Ectodermal cell (in vitro differentiated cells): ENCODE data around the gene SYNRG.

ENCODE experiments used
- H3K27ac ChIP-seq: 2 replicates; pipeline ENCODE4 v1.7.0; 2013; ENCODE audit warnings: mild to moderate bottlenecking, low read depth, low read length; ENCODE audit not compliant: insufficient read depth, poor library complexity, severe bottlenecking
- H3K27me3 ChIP-seq: 2 replicates; pipeline ENCODE4 v1.7.0; 2013; ENCODE audit warnings: mild to moderate bottlenecking, low read length; ENCODE audit not compliant: insufficient read depth, control insufficient read depth, poor library complexity, severe bottlenecking
- H3K36me3 ChIP-seq: one replicate; pipeline ENCODE4 v1.7.0; 2013; ENCODE audit warnings: low read length; ENCODE audit not compliant: control insufficient read depth, insufficient read depth
- H3K4me1 ChIP-seq: one replicate; pipeline ENCODE4 v1.7.0; 2013; ENCODE audit warnings: low read length; ENCODE audit not compliant: control insufficient read depth, insufficient read depth
- H3K4me3 ChIP-seq: 2 replicates; pipeline ENCODE4 v1.7.0; 2013; ENCODE audit warnings: low read depth, low read length, control low read depth; ENCODE audit not compliant: insufficient read depth
- H3K9me3 ChIP-seq: 2 replicates; pipeline ENCODE4 v1.7.0; 2013; ENCODE audit warnings: mild to moderate bottlenecking, low read length, moderate library complexity; ENCODE audit not compliant: control insufficient read depth
- WGBS, 2 experiments: methylation state at CpG; one replicate each; pipeline ENCODE4 v1.1.7; 2013; ENCODE audit warnings: missing lambda C conversion rate in 2 of 2; 5-methylcytosine and 5-hydroxymethylcytosine counted together

Gene SYNRG

DNA sequence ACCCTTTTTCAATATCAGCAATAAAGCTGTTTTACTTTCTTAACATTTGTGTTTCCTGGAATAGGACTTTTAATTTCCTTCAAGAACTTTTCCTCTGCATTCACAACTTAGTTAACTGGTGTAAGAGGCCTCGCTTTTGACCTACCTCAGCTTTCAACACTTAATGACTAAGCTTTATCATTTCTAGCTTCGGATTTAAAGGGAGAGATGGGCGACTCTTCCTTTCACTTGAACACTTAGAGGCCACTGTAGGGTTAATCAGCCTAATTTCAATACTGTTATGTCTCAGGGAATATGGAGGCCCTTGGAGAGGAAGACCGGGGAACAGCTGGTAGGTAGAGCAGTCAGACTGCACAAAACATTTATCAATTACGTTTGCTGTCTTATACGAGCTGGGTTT lies 4.7 kb downstream of the SYNRG start:
- Histone ChIP-seq H3K27me3 (no peaks in the 10 kb centered on the region), H3K36me3 (peaks cover 6% of the 10 kb centered on the region), H3K9me3 (no peaks in the 10 kb centered on the region), H3K4me1 (no peaks in the 10 kb centered on the region), H3K27ac (no peak overlapping the region), H3K4me3 (no peak overlapping the region)
- 88 to 90% methylated on average over 5 to 6 of the region's 6 CpGs for WGBS, 2 experiments

DNA sequence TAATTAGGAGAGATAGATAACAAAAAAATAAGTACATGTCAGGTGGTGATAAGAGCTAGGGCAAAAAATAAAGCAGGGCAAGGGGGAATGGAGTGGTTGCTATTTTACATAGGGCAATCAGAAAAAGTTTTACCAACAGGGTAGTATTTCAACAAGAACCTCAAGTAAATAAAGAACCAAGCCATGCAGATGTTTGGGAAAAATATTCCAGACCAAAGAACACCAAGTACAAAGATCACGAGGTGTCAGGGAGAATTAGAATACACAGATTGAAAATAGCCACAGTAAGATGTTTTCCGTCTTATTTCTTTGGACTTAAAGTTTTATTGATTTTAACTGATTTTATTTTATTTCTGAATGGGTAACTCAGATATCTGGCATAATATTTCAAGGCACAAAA lies 11.1 kb downstream of the SYNRG start:
- Histone ChIP-seq H3K36me3 (peaks cover 15% of the 10 kb centered on the region), H3K4me1 (no peaks in the 10 kb centered on the region), H3K9me3 (no peaks in the 10 kb centered on the region), H3K4me3 (no peak overlapping the region), H3K27me3 (no peaks in the 10 kb centered on the region), H3K27ac (no peak overlapping the region)
- WGBS, 2 experiments: 96 to 100% methylated on average over 2 of the region's 2 CpGs

DNA sequence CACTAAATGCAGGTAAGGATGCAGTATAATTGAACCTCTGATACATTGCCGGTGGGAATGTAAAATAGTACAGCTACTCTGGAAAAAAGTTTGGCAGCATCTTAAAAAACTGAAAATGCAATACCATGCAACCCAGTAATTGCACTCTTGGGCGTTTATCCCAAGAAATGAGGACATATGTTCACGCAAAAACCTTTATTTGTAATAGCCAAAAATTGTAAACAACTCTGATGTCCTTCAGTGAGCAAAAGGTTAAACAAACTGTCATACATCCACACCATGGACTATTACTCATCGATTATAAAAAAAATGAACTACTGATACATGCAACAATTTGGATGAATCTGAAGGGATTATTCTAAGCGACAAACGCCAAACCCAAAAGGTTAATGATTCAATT lies 16.9 kb downstream of the SYNRG start:
- Histone ChIP-seq H3K4me3 (no peak overlapping the region), H3K4me1 (no peaks in the 10 kb centered on the region), H3K36me3 (peaks cover 10% of the 10 kb centered on the region), H3K27me3 (no peaks in the 10 kb centered on the region), H3K9me3 (no peaks in the 10 kb centered on the region), H3K27ac (no peak overlapping the region)
- WGBS, 2 experiments: 92 to 94% methylated on average over 6 of the region's 6 CpGs

DNA sequence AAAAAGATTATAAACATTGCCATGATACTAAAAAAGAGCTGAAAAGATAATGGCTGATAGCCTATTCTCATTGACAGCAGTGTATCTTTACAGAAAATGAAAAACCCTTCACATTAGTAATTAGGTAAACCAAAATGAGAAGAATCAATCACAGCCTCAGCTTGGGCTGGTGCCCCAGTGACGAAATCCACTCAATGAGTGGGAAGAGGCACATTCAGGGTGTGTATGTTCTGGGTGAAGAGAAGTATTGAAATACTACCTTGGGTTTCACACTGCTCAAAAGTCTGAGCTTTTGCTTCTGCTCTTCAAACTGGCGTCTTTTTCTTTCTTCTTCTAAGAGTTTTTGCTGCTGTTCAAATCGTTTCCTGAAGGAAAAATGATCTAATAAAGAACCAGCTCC lies 24.2 kb downstream of the SYNRG start:
- no peaks in the 10 kb centered on the region for H3K9me3 ChIP-seq
- 87 to 92% methylated on average over 3 of the region's 3 CpGs for WGBS, 2 experiments

DNA sequence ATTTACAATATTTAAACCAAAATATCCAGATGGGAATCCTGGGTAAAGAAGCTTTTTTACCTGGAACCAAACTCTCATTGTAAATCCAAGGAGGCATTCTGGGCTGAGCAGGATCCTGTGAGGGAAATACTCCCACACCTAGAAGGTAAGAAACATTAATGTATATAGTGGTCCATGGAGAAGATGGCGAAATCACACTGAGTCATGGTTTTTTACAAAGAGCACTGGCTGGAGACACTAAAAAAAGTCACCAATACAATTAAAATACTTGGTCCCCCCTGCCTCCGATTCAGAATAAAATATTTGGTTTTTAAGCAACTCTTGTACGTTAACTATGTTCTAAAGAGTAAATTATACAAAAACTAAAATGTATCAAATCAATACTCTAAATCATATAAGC lies 32.9 kb downstream of the SYNRG start:
- no peaks in the 10 kb centered on the region for H3K4me1 ChIP-seq
- H3K27ac ChIP-seq: no peak overlapping the region
- H3K4me3 ChIP-seq: no peak overlapping the region
- peaks cover 20% of the 10 kb centered on the region for H3K36me3 ChIP-seq
- H3K27me3 ChIP-seq: no peaks in the 10 kb centered on the region
- H3K9me3 ChIP-seq: no peaks in the 10 kb centered on the region
- WGBS, 2 experiments: 100% methylated on average over 1 to 2 of the region's 3 CpGs

More for the DNA sequence above, 24.2 kb downstream of the SYNRG start:
- H3K36me3 ChIP-seq: peaks cover 18% of the 10 kb centered on the region
- no peak overlapping the region for H3K27ac ChIP-seq
- no peak overlapping the region for H3K4me3 ChIP-seq
- no peaks in the 10 kb centered on the region for H3K27me3 ChIP-seq
- no peaks in the 10 kb centered on the region for H3K4me1 ChIP-seq

DNA sequence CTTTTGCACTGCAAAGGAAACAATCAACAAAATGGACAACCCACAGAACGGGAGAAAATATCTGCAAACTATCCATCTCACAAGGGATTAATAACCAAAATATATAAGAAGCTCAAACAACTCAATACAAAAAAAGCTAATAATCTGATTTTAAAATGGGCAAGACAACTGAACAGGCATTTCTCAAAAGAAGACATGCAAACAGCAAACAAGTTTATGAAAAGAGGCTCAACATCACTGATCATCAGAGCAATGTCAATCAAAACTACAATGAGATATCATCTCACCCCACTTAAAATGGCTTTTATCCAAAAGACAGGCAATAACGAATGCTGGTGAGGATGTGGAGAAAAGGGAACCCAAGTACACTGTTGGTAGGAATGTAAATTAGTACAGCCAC lies 34.8 kb downstream of the SYNRG start:
- no peaks in the 10 kb centered on the region for H3K9me3 ChIP-seq
- H3K27ac ChIP-seq: no peak overlapping the region
- H3K4me1 ChIP-seq: no peaks in the 10 kb centered on the region
- H3K27me3 ChIP-seq: no peaks in the 10 kb centered on the region
- WGBS, 2 experiments: 95 to 98% methylated on average over 2 of the region's 2 CpGs
- no peak overlapping the region for H3K4me3 ChIP-seq
- H3K36me3 ChIP-seq: peaks cover 35% of the 10 kb centered on the region

DNA sequence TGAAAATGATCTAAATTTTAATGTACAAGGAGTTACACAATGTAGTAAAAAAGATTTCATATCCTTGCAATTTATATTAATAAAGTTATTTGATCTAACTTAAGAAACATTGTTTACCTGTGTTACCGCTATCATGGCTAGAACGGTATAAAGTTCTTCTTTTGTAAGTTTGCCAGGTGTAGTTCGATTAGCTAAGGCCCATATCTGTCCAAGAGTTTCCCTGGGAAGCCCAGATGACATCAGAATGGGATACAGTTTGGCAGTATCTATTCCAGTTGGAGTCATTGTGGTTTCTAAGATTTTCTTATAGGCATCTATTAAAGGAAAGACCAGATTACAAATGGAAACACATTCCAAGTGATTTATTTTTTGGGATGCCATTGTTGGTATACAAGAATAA lies 37.5 kb downstream of the SYNRG start:
- Histone ChIP-seq H3K36me3 (peaks cover 54% of the 10 kb centered on the region), H3K27ac (no peak overlapping the region), H3K4me3 (no peak overlapping the region), H3K27me3 (no peaks in the 10 kb centered on the region), H3K9me3 (no peaks in the 10 kb centered on the region), H3K4me1 (no peaks in the 10 kb centered on the region)
- 96 to 97% methylated on average over 3 of the region's 3 CpGs for WGBS, 2 experiments

DNA sequence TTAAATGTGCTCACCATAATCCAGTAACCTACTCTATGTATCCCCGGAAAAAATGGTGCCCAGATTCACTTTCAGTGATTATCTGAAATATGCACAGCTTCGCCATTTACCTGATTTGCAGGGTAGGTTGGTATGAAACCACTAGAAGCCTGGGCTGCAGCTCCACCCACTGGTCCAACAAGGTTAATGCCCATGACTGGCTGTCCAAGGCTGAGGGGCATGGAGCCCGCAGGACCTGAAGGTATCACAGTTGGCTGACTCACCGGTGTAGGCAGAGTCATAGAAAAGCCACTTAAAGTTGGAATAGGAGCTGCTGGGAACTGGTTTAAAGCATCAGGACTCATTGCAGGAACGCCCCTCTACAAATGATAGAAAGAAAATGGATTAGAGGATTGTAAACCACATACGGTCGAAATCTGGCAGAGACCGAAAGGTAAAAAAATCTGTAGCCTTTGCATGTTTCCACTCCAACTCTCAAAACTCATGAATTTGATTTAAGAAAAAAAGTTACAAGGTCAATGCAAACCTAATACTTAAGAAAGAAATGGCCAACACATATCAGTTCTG lies 38.6 kb downstream of the SYNRG start:
- no peaks in the 10 kb centered on the region for H3K4me1 ChIP-seq
- no peaks in the 10 kb centered on the region for H3K9me3 ChIP-seq
- no peaks in the 10 kb centered on the region for H3K27me3 ChIP-seq
- WGBS, 2 experiments: 93 to 94% methylated on average over 7 to 8 of the region's 8 CpGs
- peaks cover 55% of the 10 kb centered on the region for H3K36me3 ChIP-seq
- H3K4me3 ChIP-seq: no peak overlapping the region
- H3K27ac ChIP-seq: no peak overlapping the region

DNA sequence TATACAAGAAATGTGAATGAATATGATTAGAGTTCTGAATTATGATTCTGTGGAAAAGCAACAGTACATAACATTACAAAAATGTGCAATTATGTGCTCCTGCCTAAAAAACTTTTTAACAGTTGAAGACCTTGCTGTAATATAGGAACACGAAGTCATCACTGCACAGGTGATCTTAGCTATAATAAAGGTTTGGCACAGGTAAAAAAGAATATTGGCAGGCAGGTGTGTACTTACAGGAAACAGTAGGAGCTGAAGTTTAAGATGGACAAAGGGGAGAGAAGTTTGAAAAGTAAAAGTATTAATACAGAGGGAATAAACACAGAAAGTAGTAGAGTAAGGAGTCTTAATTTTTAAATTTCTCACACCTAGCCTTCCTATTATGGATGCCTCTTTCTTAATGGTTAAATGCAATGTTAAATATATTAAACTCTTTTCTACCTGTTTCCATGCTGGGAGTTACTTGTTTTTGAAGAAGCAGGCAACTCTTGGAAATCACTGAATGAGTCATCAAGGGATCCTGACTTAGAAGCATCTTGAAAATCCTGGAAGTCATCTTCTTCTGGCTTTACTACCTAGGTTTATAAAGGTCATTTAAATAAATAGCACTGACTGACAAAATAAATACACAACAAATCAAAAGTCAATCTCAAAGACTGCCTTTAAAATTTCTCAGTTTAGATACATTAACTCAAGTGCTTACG lies 40.7 kb downstream of the SYNRG start:
- Histone ChIP-seq H3K4me3 (no peak overlapping the region), H3K4me1 (no peaks in the 10 kb centered on the region), H3K27ac (no peak overlapping the region), H3K9me3 (no peaks in the 10 kb centered on the region), H3K27me3 (no peaks in the 10 kb centered on the region), H3K36me3 (peaks cover 47% of the 10 kb centered on the region)
- 96% methylated on average over 2 of the region's 2 CpGs for WGBS, 2 experiments

DNA sequence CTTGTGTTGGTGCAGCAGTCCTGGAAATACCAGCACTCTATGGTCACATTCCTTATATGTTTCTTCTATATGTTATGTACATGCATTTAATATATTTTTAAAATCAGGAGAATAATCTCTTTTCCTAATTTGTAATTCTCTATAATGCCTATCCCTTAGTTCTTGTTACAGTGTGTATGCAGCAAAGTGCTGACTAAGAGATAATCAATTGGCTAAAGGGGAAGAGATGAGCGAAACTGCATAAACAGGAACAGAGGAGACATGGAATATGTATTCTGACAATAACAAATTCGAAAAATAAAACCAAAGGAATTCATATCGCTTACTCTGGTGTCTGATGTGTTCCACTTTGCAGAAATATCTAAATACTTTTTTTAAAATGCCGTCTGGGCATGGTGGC lies 41.7 kb downstream of the SYNRG start:
- no peak overlapping the region for H3K27ac ChIP-seq
- peaks cover 47% of the 10 kb centered on the region for H3K36me3 ChIP-seq
- H3K4me1 ChIP-seq: no peaks in the 10 kb centered on the region
- no peak overlapping the region for H3K4me3 ChIP-seq
- 92 to 95% methylated on average over 4 of the region's 4 CpGs for WGBS, 2 experiments
- H3K9me3 ChIP-seq: no peaks in the 10 kb centered on the region
- no peaks in the 10 kb centered on the region for H3K27me3 ChIP-seq
